H9 (cell line): ENCODE results near the gene C17orf107. TPM values are rescaled to one million over a fixed set of nuclear protein-coding genes. Genes with fewer than 3 reads are reported as not detected.

ENCODE experiments used
- DNase-seq: peaks from one replicate; pipeline ENCODE4 v3.0.0-alpha.2; 2017
- H2AFZ ChIP-seq: one replicate; pipeline ENCODE4 v1.6.1; 2013; ENCODE audit warnings: mild to moderate bottlenecking, low read length, control low read depth, moderate library complexity
- H2AK5ac ChIP-seq: 2 replicates; pipeline ENCODE4 v1.6.1; 2013; ENCODE audit warnings: low read length, control low read depth, mixed read lengths; ENCODE audit not compliant: insufficient read length
- H2BK120ac ChIP-seq: one replicate; pipeline ENCODE4 v1.6.1; 2013; ENCODE audit warnings: low read depth, mild to moderate bottlenecking, low read length, control low read depth, inconsistent platforms; ENCODE audit not compliant: poor library complexity, severe bottlenecking
- H2BK12ac ChIP-seq: 2 replicates; pipeline ENCODE4 v1.6.1; 2013; ENCODE audit warnings: low read length, control low read depth, mixed read lengths, low read depth; ENCODE audit not compliant: insufficient read length
- H2BK15ac ChIP-seq: 2 replicates; pipeline ENCODE4 v1.6.1; 2013; ENCODE audit warnings: low read depth, low read length, control low read depth
- H2BK20ac ChIP-seq: one replicate; pipeline ENCODE4 v1.6.1; 2013; ENCODE audit warnings: low read depth, mild to moderate bottlenecking, low read length, control low read depth, inconsistent platforms; ENCODE audit not compliant: poor library complexity, severe bottlenecking
- H2BK5ac ChIP-seq: 2 replicates; pipeline ENCODE4 v1.6.1; 2013; ENCODE audit warnings: low read length, control low read depth, mixed read lengths; ENCODE audit not compliant: insufficient read length
- H3K14ac ChIP-seq: 2 replicates; pipeline ENCODE4 v1.6.1; 2013; ENCODE audit warnings: low read length, control low read depth; ENCODE audit not compliant: insufficient read depth
- H3K18ac ChIP-seq: 2 replicates; pipeline ENCODE4 v1.6.1; 2013; ENCODE audit warnings: low read depth, mild to moderate bottlenecking, mixed read lengths, low read length, control low read depth; ENCODE audit not compliant: insufficient read length
- H3K23ac ChIP-seq: 2 replicates; pipeline ENCODE4 v1.6.1; 2013; ENCODE audit warnings: low read length, control low read depth, mixed read lengths, low read depth; ENCODE audit not compliant: insufficient read length
- H3K23me2 ChIP-seq: 2 replicates; pipeline ENCODE4 v1.6.1; 2013; ENCODE audit warnings: low read depth, mild to moderate bottlenecking, mixed read lengths, low read length, control low read depth; ENCODE audit not compliant: insufficient read length, poor library complexity, severe bottlenecking
- H3K27ac ChIP-seq: 2 replicates; pipeline ENCODE4 v1.5.1; 2013; ENCODE audit warnings: low read length, control low read depth, mixed read lengths, low read depth; ENCODE audit not compliant: insufficient read length
- H3K27me3 ChIP-seq: 2 replicates; pipeline ENCODE4 v1.6.1; 2013; ENCODE audit warnings: low read length, control low read depth, inconsistent platforms; ENCODE audit not compliant: insufficient read depth
- H3K4ac ChIP-seq: 2 replicates; pipeline ENCODE4 v1.6.1; 2013; ENCODE audit warnings: low read depth, mild to moderate bottlenecking, control low read depth, inconsistent platforms, low read length, moderate library complexity
- H3K4me1 ChIP-seq: 2 replicates; pipeline ENCODE4 v1.6.1; 2013; ENCODE audit warnings: low read length, control low read depth, inconsistent platforms; ENCODE audit not compliant: insufficient read depth
- H3K4me2 ChIP-seq: 2 replicates; pipeline ENCODE4 v1.6.1; 2013; ENCODE audit warnings: low read length, control low read depth, mixed read lengths; ENCODE audit not compliant: insufficient read length, insufficient read depth
- H3K56ac ChIP-seq: 2 replicates; pipeline ENCODE4 v1.6.1; 2013; ENCODE audit warnings: low read depth, mild to moderate bottlenecking, mixed read lengths, low read length, control low read depth; ENCODE audit not compliant: insufficient read length
- H3K79me1 ChIP-seq: 2 replicates; pipeline ENCODE4 v1.6.1; 2013; ENCODE audit warnings: low read depth, mild to moderate bottlenecking, moderate library complexity, low read length, control low read depth, inconsistent platforms; ENCODE audit not compliant: insufficient read depth, poor library complexity, severe bottlenecking
- H3K79me2 ChIP-seq: 2 replicates; pipeline ENCODE4 v1.6.1; 2013; ENCODE audit warnings: low read length, control low read depth, inconsistent platforms; ENCODE audit not compliant: insufficient read depth
- H3K9ac ChIP-seq: 2 replicates; pipeline ENCODE4 v1.6.1; 2013; ENCODE audit warnings: low read length, control low read depth, mixed read lengths; ENCODE audit not compliant: insufficient read length; ENCODE audit errors: extremely low read depth
- H3K9me3 ChIP-seq: one replicate; pipeline ENCODE4 v1.6.1; 2013; ENCODE audit warnings: low read depth, low read length, inconsistent platforms; ENCODE audit not compliant: control insufficient read depth
- H3T11ph ChIP-seq: one replicate; pipeline ENCODE4 v1.6.1; 2013; ENCODE audit warnings: mild to moderate bottlenecking, low read length, control low read depth, inconsistent platforms
- H4K20me1 ChIP-seq: one replicate; pipeline ENCODE4 v1.6.1; 2013; ENCODE audit not compliant: control insufficient read depth, insufficient read length, insufficient read depth
- H4K5ac ChIP-seq: 2 replicates; pipeline ENCODE4 v1.6.1; 2013; ENCODE audit warnings: low read depth, mild to moderate bottlenecking, mixed read lengths, low read length, control low read depth; ENCODE audit not compliant: insufficient read length
- H4K8ac ChIP-seq: replicated peaks from 2 replicates; pipeline ENCODE4 v1.6.1; 2013; ENCODE audit warnings: low read length, control low read depth, mixed read lengths, low read depth; ENCODE audit not compliant: insufficient read length
- H4K91ac ChIP-seq: 2 replicates; pipeline ENCODE4 v1.6.1; 2013; ENCODE audit warnings: low read depth, mild to moderate bottlenecking, moderate library complexity, mixed read lengths, low read length, control low read depth; ENCODE audit not compliant: insufficient read length
- H3K27ac Mint-ChIP-seq, 3 experiments: 2 replicates in 2 of 3; 3 replicates in 1 of 3; pipeline ENCODE4 v1.8.0; 2020 to 2021; ENCODE audit warnings: mixed read lengths in 3 of 3, mild to moderate bottlenecking in 1 of 3, moderate library complexity in 1 of 3
- H3K27me3 Mint-ChIP-seq: 2 replicates; pipeline ENCODE4 v1.8.0; 2021; ENCODE audit warnings: low read depth, mild to moderate bottlenecking, moderate library complexity, mixed read lengths
- H3K36me3 Mint-ChIP-seq, 3 experiments: 2 replicates in 2 of 3; 3 replicates in 1 of 3; pipeline ENCODE4 v1.8.0; 2020 to 2021; ENCODE audit warnings: low read depth in 3 of 3, mixed read lengths in 3 of 3; ENCODE audit not compliant: insufficient read depth in 1 of 3
- H3K4me1 Mint-ChIP-seq, 2 experiments: 2 replicates each; pipeline ENCODE4 v1.8.0; 2020; ENCODE audit warnings: mixed read lengths in 2 of 2
- H3K4me3 Mint-ChIP-seq, 2 experiments: 2 replicates in 1 of 2; 3 replicates in 1 of 2; pipeline ENCODE4 v1.8.0; 2020 to 2021; ENCODE audit warnings: mild to moderate bottlenecking in 2 of 2, mixed read lengths in 2 of 2, moderate library complexity in 1 of 2
- H3K9me3 Mint-ChIP-seq, 2 experiments: 2 replicates in 1 of 2; 3 replicates in 1 of 2; pipeline ENCODE4 v1.8.0; 2020; ENCODE audit warnings: mild to moderate bottlenecking in 2 of 2, mixed read lengths in 2 of 2, moderate library complexity in 1 of 2
- WGBS: extraction: QIAGEN DNeasy Blood & Tissue Kit; methylation state at CpG from one replicate; pipeline ENCODE4 v1.1.7; 2013; ENCODE audit warnings: missing lambda C conversion rate, low lambda C conversion rate, mixed read lengths; ENCODE audit not compliant: insufficient read length; ENCODE audit errors: extremely low coverage; 5-methylcytosine and 5-hydroxymethylcytosine counted together
- total RNA-seq: library from RNA; stranded (reverse); gene quantifications from 2 replicates; pipeline ENCODE4 v1.2.1, GENCODE V29; 2021
- TF ChIP-seq, protein P1 (sequence below): fragments of 200-600 bp; sonication (generic); conservative IDR thresholded peaks from 3 replicates; pipeline ENCODE4 v1.8.0; 2021; ENCODE audit warnings: antibody characterized with exemption, mild to moderate bottlenecking

Gene C17orf107
- total RNA-seq, 1 experiment from 2014 or later = 4.4 TPM

DNA sequence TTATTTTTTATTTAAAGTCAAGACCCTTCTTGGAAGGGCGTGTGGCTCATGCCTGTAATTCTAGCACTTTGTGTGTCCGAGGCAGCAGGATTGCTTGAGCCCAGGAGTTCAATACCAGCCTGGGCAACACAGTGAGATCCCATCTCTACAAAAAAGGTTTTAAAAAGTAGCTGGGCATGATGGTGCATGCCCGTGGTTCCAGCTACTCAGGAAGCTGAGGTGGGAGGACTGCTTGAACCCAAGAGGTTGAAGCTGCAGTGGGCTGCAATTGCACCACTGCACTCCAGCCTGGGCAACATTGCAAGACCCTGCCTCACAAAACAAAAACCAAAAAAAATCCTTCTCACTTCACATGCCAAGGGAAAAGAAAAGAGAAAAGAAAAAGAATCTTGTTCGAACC is 36.6 kb upstream of the C17orf107 start:
- H2BK120ac ChIP-seq = no peak overlapping the region
- H3K27me3 ChIP-seq = no peaks in the 10 kb centered on the region
- H3K14ac ChIP-seq = no peak overlapping the region
- no peak overlapping the region for H2AK5ac ChIP-seq
- H4K91ac ChIP-seq = no peak overlapping the region
- no peak overlapping the region for H3K4me3 Mint-ChIP-seq
- H4K8ac ChIP-seq = no peak overlapping the region
- DNase-seq = no peak
- peaks cover 0 to 2% (median 0%) of the 10 kb centered on the region in 3 experiments; a peak in 4 of 7 replicates for H3K36me3 Mint-ChIP-seq
- no peaks in the 10 kb centered on the region for H3K79me1 ChIP-seq
- H3T11ph ChIP-seq = no peak overlapping the region
- peaks cover 16% of the 10 kb centered on the region; the same call in 1 of the 2 replicates for H3K4me1 ChIP-seq
- H2BK12ac ChIP-seq = no peak overlapping the region
- H2BK15ac ChIP-seq = no peak overlapping the region
- H2AFZ ChIP-seq = no peak overlapping the region
- no peaks in the 10 kb centered on the region for H3K9me3 ChIP-seq
- H3K18ac ChIP-seq = no peak overlapping the region
- no CpG with 5 or more reads among the region's 4 CpGs for WGBS
- H3K23ac ChIP-seq = no peak overlapping the region
- no peak overlapping the region for H2BK5ac ChIP-seq
- H3K4ac ChIP-seq = no peak overlapping the region
- H3K4me1 Mint-ChIP-seq = peaks cover 29 to 32% of the 10 kb centered on the region in 2 experiments
- no peaks in the 10 kb centered on the region for H3K9me3 Mint-ChIP-seq
- peak overlapping the region in 1 of 3 experiments; percentile 46; a peak in 2 of 7 replicates for H3K27ac Mint-ChIP-seq
- no peaks in the 10 kb centered on the region for H4K20me1 ChIP-seq
- H4K5ac ChIP-seq = no peak overlapping the region
- no peak overlapping the region for H3K56ac ChIP-seq
- H3K23me2 ChIP-seq = no peaks in the 10 kb centered on the region
- TF ChIP-seq, protein P1, sequence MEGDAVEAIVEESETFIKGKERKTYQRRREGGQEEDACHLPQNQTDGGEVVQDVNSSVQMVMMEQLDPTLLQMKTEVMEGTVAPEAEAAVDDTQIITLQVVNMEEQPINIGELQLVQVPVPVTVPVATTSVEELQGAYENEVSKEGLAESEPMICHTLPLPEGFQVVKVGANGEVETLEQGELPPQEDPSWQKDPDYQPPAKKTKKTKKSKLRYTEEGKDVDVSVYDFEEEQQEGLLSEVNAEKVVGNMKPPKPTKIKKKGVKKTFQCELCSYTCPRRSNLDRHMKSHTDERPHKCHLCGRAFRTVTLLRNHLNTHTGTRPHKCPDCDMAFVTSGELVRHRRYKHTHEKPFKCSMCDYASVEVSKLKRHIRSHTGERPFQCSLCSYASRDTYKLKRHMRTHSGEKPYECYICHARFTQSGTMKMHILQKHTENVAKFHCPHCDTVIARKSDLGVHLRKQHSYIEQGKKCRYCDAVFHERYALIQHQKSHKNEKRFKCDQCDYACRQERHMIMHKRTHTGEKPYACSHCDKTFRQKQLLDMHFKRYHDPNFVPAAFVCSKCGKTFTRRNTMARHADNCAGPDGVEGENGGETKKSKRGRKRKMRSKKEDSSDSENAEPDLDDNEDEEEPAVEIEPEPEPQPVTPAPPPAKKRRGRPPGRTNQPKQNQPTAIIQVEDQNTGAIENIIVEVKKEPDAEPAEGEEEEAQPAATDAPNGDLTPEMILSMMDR = no peak
- H3K79me2 ChIP-seq = no peaks in the 10 kb centered on the region
- no peak overlapping the region for H3K9ac ChIP-seq
- H2BK20ac ChIP-seq = no peak overlapping the region
- no peak overlapping the region for H3K4me2 ChIP-seq
- H3K27me3 Mint-ChIP-seq = no peaks in the 10 kb centered on the region
- H3K27ac ChIP-seq = no peak overlapping the region
